CD4-positive, alpha-beta T cell treated with Interleukin-1 beta for 1 hour (primary cell): ENCODE data around the gene TMEM117.

Experiments used
- DNase-seq, 2 donors: peaks; one replicate each; pipeline ENCODE4 v3.0.0-alpha.2; 2020 to 2022

TMEM117 gene

DNA sequence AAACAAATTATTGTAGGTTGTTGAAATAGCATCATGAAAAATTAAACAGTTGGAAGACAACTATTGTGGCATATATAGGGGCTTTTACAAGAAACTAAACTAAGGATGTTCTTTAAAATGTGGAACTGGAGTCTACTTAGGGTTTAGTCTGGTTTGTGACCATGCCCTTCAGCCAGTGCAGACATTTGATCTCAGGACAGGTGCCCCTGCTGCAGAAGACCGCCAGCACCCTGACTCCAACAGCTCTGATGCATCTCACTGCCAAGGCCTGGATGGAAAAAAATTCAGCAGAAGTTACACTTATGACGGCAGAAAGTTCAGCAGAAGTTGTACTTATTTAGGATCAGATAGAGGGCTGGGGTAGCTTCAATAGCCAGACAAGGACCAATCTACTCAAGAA lies 51.5 kb downstream of the TMEM117 start:
- DNase-seq: no peak

DNA sequence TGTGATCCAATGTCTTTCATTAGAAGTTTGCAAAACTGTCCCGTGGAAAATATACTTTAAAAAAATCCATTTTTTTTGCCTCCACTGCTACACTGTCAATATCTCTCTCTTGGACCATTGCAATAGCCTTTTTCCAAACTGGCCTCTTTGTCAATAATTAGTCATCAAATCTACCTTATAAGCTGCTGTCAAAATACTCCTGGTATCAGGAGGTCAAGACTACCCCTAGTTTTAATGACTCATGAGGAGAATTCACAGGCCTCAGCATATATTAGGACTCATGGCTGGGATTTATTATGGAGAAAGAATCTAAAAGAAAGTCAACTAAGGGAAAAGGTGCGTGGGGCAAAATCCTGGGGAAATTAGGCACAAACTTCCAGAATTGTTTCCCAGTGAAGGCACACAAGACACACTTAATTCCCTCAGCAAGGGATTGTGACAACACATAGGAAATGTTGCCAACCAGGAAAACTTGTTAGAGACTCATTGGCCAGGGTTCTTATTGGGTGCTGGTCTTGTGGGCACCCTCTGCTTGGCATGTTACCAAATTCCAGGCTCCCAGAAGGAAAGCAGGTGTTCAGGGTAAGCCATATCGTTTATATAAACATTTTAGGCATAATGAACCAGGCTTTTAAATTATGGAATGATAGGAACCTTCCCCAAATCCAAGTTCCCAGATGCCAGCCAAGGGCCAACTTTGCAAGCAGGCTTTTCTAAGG lies 56.1 kb downstream of the TMEM117 start:
- no peak for DNase-seq

DNA sequence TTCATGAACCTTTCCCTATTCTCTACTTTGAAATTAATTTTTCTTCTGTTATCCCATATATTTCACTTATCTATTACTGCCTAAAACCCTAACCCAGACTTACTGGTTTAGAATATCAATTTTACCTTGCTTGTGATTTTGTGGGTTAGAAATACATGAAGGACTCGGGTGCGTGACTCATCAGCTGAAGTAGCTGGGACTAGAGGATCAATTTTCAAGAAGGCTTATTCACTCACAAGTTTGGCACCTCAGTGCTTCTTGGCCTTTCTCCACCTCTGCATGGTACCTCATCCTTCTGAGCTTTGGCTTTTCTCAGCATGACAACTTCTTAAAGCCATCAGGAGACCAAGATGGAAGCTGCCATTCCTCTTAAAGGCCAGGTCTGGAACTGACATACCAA lies 57.8 kb downstream of the TMEM117 start:
- no peak for DNase-seq

DNA sequence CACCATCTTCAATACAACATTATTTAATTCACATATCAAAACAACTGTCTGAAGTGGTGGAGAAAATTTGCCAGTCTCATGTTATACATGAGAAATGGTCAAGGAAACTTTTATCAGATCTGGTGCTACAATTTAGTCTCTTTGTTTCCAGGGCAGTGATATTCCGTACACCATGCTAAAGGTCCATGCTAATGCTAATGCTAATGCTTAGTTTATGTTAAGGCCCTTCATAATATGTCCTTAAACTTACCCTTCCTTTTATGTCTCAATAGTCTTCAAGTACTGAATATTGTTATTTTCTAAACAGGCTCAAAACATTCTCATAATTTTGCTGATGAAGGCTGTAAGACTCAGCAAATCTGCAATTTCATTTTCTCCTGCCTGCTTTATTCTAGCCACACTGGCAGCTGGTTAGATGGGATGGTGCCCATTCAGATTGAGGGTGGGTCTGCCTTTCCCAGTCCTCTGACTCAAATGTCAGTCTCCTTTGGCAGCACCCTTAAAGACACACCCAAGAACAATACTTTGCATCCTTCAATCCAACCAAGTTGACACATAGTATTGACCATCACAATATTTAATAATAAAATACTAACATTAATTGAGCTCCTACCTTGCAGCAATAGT lies 59.8 kb downstream of the TMEM117 start:
- DNase-seq: no peak

DNA sequence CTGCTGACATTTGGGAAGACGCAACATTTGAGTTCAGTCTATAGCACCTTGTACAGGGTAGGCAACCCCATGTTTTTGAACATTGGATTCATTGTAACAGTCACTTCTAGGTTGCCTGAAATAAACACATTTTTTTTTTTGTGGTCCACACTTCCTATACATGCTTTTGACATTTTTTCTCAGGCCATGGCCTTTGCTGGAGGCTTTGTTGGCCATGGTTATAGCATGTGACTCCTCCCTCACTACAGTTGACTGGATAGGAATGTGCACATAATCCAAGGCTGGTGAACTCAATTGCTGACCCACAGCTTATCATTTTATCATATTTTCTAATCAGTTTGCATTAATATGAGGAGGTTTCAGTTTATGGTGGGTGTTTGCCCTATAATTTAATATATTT lies 60.6 kb downstream of the TMEM117 start:
- no peak for DNase-seq

DNA sequence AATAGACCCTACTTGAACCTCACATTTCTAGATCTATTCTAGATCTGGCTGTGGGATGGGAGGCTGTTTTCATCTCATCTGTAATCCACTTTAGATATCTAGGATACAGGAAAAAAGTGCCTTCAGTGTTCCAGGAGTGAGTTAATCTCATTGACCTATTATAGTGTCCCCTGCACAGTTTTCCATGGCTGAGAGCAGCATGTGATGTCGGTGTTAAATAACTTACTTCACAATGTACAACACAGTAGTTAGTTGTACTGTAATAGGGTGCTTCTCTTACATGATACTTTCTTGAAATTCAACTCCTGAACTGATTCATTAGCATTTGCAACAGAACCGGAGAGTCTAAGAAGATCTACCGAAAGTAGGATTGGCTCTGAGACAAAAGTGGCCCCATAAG lies 62.6 kb downstream of the TMEM117 start:
- no peak for DNase-seq

DNA sequence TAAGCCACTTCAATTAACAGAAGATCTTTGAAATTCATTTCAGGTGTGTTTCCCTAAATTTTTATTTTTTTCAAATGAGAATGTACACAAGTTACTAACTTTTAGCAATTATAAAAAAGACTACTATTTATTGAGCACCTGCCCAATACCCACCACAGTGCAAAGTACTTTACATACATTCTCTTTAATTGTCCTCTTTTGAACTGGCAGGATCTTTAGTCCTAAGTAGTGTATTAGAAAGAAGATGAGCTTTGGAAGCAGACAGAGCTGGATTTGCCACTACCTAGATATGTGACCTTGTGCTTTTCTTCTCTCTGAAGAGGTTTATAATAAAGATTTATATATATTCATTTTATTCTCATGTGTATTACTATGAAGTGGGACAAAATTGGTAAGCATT lies 63.7 kb downstream of the TMEM117 start:
- no peak for DNase-seq

DNA sequence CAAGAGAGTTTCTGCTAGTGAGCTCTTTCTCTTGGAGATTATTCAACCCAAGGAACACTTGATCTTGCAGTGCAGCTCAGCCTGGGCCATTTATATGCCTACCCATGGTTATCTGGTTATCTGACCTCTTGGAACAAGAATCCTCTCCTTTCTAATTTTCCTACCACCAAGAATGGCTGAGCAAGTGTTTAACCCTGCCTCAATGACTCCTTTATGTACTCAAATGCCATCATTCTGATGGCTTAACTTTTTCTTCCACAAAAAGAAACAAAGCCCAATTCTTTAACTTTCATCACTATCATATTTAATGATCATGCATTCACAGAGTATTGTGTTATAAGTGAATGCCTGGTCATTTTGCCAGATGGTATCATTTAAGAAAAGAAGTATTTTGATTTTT lies 67.8 kb downstream of the TMEM117 start:
- DNase-seq: no peak

DNA sequence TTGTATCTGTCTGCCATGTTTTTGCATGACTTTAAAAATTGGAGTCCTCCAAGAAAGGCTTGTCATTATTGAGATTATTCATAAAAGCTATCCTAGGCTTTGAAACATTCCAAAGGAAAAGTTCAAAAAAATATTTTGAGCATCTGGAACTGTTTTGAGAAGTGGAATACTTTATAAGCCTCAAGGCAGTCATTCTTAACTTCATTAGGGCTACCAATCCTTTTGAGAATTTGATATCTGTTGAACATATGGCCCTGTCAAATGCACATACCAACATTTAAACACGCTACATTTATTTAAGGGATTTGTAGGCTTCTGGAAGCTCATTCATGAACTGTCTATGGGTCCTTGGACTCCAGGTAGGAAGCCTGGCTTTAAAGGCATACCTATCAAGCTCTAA lies 77.0 kb downstream of the TMEM117 start:
- no peak for DNase-seq

DNA sequence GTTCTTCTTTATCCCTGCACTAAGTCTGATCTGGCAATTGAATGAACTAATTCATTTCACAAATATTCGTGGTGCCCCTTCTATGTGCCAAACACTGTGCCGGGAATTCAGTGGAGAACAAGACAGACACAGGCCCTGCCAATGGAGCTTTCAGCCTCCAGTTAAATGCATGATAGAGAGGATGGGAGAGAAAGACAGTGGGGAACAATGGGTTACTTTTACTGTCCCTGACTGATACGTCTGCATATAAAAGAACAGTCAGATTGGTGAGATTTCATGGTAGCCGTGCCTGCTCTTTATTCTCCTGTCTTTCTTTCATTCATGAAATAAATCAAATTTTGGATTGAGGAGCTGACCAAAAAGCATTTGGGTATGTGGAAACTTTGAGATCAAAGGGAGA lies 78.5 kb downstream of the TMEM117 start:
- no peak for DNase-seq

DNA sequence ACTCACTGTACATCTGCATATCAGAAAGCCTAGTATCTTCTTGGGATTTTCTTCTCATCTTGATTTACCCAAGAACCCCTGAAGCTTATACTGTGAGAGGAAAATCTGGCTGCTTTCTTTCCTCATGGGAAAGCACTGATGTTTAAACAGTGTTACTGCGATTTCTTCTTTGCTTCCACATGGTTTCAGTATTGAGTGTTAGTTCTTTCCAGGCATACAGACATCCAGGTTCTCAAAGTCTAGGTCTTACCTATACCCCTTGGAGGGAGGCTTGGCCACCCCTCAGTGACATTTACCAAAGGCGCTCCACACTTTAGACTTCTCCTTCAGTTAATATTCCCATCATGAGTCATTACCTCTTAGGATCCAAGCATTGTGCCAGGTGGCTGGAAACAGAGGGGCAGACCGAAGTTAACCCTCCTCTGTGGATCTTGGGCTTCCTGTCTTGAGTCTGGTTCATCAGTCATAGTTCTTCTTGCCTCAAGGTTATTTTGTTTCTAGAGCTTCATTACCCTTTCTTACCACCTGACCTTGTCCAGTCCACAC lies 79.1 kb downstream of the TMEM117 start:
- no peak for DNase-seq

DNA sequence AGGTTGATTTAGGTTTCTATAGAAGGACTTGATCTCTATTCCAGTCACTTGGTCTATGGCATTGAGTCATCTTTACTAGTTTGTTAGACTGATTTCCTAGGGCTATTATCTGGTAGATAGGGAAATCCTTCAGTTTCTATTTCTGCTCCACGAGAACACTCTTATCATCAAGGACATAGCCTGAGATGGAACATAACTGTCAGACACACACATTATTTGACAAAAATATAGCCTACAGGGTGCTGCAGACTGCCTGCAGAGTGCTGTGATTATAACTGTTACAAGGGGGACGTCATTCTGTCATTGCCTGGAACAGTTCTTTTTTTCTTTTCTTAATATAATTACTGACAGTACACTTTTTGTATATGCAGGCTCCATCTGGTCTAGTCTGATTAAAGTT lies 82.0 kb downstream of the TMEM117 start:
- DNase-seq: no peak

DNA sequence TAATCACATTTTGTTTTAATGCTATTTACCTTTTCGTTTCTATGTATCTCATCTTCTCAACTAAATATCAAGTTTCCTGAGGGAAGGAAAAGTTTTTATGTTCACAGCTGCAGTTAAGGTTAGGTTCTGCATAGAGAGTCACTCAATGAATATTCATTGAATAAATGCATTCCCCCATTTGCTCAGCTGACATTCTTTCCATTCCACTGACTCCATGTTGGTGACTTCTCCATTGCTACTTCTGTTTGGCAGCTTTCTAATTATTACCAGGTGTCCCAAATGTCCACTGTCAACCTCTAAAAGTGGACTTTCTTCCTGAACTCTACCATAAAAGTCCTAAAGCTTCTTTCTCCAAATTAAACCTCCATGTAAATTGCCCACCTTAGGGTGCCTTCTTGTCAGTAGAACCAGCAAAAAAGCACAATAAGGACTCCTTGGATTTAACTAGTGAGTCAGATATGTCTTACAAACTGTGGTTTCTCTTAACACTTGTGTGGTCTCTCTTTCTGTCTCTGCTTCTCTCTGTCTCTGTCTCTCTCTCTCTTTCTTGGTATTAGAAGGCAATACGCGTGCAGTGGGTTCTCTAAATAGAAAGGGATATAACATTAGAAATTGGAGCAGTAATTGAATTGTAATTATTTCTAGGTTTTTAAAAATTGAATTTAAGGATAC lies 85.9 kb downstream of the TMEM117 start:
- DNase-seq: no peak

DNA sequence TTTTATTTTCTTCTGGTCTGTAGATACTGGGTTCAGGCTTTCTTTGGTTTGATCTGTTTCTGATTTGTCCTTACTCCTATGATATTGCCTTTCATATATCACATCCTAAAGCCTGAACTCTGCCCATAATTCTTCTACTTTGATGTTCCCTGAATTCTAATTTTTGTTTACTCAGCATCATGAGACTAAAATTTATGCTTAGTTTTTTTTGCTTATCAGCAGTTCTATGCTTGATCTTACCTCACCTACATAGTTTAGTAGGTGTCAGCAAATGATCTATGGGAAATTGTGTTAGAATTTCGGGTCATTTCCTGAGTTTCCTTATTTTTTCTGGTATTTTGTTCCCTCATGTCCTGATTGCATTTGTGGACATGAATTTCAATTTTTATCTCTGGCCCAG lies 94.2 kb downstream of the TMEM117 start:
- no peak for DNase-seq

DNA sequence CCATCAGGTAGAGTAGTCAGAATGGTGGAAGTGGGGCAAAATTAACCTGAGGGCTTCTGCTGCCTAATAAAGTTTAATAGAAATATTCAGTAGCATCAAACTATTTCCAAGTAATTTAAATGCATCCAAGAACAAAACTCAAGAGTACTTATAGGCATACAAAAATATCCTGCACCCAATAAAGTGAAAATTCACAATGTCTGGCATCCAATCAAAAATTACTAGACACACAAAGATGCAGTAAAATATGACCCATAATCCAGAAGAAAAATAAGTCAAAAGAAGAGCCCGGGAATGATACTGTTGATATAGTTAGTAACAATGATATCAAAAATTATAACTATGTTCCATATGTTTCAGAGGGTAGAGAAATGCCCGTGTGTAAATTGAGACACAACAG lies 95.3 kb downstream of the TMEM117 start:
- no peak for DNase-seq

DNA sequence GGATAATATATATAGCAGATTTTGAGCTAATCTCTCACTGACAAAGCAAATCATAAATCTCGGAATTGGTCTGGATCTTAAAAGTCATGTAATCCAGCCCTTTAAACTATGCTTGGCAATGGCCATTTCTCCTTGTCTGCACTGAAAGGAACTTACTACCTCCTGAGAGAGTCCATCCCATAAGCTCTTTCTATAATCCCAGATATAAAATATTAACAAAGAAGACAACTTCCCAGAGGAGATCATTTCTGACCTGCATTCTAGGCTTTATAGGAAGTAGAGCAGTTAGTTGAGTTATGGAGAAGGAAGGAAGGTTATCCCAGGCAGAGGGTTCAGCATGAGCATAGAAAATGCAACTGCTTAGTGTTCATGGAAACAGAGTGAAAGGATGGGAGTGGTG lies 99.7 kb downstream of the TMEM117 start:
- no peak for DNase-seq

DNA sequence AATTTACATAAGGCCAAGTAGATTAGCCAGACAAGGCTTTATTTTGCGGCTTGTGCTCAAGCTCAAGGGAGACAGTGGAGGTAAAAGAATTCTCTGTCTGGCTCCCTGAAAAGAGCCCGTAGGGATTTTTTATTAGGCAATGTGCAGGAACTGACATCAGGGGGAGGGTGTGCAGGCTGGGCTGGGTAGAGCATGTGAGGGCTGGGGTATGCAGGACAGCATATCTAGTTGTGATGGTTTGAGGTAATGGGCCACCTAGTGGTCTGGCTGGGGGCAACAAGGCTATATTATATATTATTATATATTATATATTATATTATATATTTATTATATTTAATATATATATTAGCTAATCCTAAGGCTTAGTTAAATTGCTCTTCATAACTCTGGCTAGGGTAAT lies 102.1 kb downstream of the TMEM117 start:
- DNase-seq: no peak

DNA sequence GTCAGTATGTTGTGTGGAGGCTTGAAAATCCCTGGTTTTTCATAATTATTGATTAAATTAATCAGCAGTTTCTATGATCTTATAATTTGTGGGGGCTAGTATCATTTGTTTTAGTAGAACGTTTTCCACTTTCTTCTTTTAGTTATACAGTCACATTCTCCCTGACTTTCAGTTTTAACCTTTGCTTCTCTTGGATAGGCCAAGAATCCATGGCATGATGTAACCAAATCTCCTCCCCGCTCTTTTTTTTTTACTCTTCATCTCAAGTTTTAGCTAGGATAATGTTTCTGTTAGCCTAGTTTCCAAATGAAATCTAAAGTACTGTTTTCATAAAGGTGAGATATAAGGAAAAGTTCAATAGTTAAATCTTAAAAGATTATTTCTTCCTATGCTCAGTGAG lies 106.5 kb downstream of the TMEM117 start:
- no peak for DNase-seq

DNA sequence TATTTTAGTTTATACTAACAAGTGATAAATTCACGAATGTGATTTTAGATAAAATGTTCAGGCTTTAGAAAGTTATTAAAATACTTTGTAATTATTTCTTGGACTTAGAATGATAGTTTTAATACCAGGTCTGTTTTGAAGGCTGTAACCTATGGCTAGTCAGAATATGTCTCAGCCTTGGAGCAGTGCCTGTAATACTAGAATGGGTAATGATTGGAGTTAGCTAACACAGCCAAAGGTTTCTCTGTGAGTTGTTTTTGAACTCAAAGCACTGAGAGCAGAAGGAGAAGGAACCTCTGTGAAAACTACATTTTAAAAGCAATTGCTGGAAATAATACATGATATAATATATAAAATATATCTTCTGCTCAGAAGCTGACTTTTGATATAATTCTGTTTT lies 110.1 kb downstream of the TMEM117 start:
- DNase-seq: no peak

DNA sequence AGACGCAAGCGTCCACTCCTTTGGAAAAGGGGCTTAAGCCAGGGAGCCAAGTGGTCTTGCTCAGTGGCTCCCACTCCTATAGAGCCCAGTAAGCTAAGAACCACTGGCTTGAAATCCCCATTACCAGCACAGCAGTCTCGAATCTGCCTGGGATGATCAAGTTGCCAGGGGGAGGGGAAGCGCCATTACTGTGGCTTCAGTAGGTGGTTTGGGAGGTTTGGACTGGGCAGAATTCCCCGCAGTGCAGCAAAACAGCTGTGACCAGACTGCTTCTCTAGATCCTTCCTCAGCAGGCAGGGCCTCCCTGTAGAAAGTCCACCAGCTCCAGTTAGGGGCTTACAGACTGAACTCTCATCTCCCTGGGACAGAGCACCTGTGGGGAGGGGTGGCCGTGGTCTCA lies 115.4 kb downstream of the TMEM117 start:
- DNase-seq: no peak

DNA sequence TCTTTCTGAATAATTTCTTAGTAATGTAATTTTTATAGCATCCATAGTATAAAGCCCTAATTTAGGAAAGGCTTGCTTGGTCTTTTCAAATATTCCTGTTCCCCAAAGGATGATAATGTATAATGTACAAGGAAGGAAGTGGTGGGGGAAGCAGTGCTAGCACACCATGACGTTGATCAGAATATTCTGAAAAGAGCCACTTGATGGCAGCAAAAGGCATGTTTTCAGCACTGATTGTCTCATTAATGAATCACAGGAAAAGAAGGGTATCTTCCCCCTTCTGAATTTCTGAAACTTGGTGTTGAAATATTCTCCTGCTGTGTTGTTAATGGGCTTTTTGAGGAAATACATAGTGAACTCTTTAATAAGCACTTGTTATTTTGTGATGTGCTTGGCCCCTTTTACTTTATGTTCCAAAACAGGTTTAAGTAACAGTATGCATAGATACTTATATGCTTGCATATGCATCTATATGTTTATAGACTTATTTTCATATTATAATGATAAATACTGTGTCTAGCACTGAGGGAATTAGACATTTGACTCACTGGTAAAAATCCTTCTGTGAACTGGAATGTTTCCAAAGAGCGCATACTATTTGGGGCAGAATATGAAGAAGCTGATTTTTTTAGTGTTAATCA lies 122.0 kb downstream of the TMEM117 start:
- DNase-seq: peak; percentile 3 to 21

DNA sequence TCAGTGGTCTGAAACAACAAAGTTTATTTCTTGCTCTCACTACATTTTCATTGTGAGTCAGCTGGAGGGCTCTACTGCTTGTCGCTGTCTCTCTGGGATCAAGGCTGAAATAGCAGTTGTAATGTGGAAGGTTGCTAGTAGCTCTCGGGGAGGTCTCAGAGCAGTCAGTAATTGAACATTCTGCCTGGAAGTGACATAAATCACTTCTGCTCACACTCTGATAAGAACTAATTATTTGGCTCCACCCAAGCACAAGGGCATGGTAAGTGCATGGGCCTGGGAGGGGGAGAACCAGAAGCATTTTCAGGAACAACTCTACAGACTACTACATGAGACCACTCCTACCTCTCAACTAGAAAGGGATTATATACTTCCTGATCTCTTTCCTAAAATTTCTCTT lies 128.2 kb downstream of the TMEM117 start:
- DNase-seq: no peak

DNA sequence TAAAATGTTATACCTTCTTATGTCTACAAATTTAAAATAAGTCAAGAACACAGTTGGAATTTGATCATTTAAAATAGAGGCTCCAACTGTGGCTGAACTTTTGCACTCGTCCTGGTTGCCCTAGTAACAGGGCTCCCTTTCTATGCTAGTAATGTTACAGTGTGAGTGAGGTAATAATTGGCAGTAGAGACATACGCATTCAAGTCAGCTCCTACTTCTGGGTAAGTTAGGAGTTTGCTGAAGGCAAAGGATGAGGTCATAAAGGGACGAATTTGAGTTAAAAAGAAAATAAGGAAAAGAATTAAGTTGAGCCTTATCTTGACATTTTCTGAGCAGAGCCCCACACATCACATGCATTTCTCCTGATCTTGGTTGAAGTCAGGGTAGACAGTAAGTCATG lies 129.1 kb downstream of the TMEM117 start:
- DNase-seq: no peak

DNA sequence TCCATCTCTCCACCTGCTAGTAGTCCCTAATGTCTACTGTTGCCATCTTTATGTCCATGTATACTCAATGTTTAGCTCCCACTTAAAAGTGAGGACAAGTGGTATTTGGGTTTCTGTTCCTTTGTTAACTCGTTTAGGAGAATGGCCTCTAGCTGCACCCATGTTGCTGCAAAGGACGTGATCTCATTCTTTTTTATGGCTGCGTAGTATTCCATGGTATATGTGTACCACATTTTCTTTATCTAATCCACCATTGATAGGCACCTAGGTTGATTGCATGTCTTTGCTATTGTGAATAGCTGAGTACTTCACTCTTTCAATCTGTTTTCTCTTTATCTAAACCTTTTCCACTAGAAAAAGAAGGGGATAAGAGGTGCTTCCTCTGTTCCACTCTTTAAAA lies 130.0 kb downstream of the TMEM117 start:
- no peak for DNase-seq
